Measurements from ENCODE around the gene PTPN4. TPM values are rescaled to one million over a fixed set of nuclear protein-coding genes. Genes with fewer than 3 reads are reported as not detected.

The PTPN4 gene
- total and polyA plus RNA-seq, 2 experiments from 2014 or later, result 19.8 to 24.3 TPM

GRCh38 chr2:119823734-119824334 is 64.1 kb downstream of the PTPN4 start:
- H3K27ac ChIP-seq, result no peak overlapping the region
- no peak overlapping the region for H3K4me3 ChIP-seq
- H3K4me2 ChIP-seq (ENCODE audit: unreplicated experiment), result no peak overlapping the region
- in situ Hi-C loops (cut with MboI), result loop anchor here (10.0 kb wide), 1 partner anchor 119 kb away; no protein-coding TSS in a partner anchor
- no peaks in the 10 kb centered on the region for H3K9me2 ChIP-seq (ENCODE audit: insufficient read depth)
- TF ChIP-seq EZH2 (IDR thresholded peaks at IDR 0.05; ENCODE audit: insufficient read depth, poor library complexity, severe bottlenecking) (no peak), EZH2phosphoT487 (IDR thresholded peaks at IDR 0.05; ENCODE audit: insufficient read depth, low read depth) (no peak)
- WGBS, 2 experiments (ENCODE audit: low coverage in 1 of 2, low lambda C conversion rate in 2 of 2, missing lambda C conversion rate in 2 of 2), result 37 to 38% methylated on average over 7 of the region's 7 CpGs
- no peaks in the 10 kb centered on the region for H3K27me3 ChIP-seq (replicated peaks; ENCODE audit: insufficient read depth)
- H3K36me3 ChIP-seq (ENCODE audit: low read depth), result no peaks in the 10 kb centered on the region
- peaks cover 41% of the 10 kb centered on the region for H3K79me2 ChIP-seq (ENCODE audit: insufficient read depth)
- no peaks in the 10 kb centered on the region for H4K20me1 ChIP-seq (ENCODE audit: insufficient read depth)
- 0 out of 2 replicates have a peak overlapping the region, but pooled peaks have one; percentile 14 for H2AFZ ChIP-seq
- H3K9ac ChIP-seq, result no peak overlapping the region
- peaks cover 9% of the 10 kb centered on the region for H3F3A ChIP-seq (ENCODE audit: insufficient read depth)
- peaks cover 17% of the 10 kb centered on the region for H3K4me1 ChIP-seq (ENCODE audit: insufficient read depth)
- no peaks in the 10 kb centered on the region for H3K9me3 ChIP-seq (ENCODE audit: low read depth)
- DNase-seq, result peak; percentile 72

GRCh38 chr2:119826370-119826961 is 66.7 kb downstream of the PTPN4 start:
- no peak overlapping the region for H2AFZ ChIP-seq
- TF ChIP-seq EZH2 (IDR thresholded peaks at IDR 0.05; ENCODE audit: insufficient read depth, poor library complexity, severe bottlenecking) (no peak), EZH2phosphoT487 (IDR thresholded peaks at IDR 0.05; ENCODE audit: insufficient read depth, low read depth) (no peak)
- H3K9ac ChIP-seq, result no peak overlapping the region
- H3F3A ChIP-seq (ENCODE audit: insufficient read depth), result no peaks in the 10 kb centered on the region
- H3K27ac ChIP-seq, result no peak overlapping the region
- H3K36me3 ChIP-seq (ENCODE audit: low read depth), result no peaks in the 10 kb centered on the region
- peak; percentile 55 for DNase-seq
- peaks cover 1% of the 10 kb centered on the region; the same call in 1 of the 2 replicates for H3K4me1 ChIP-seq (ENCODE audit: insufficient read depth)
- in situ Hi-C loops (cut with MboI), result loop anchor here (10.0 kb wide), 1 partner anchor 122 kb away; no protein-coding TSS in a partner anchor
- no peaks in the 10 kb centered on the region for H3K9me2 ChIP-seq (ENCODE audit: insufficient read depth)
- H3K27me3 ChIP-seq (replicated peaks; ENCODE audit: insufficient read depth), result no peaks in the 10 kb centered on the region
- H3K4me2 ChIP-seq (ENCODE audit: unreplicated experiment), result no peak overlapping the region
- no peak overlapping the region for H3K4me3 ChIP-seq
- no peaks in the 10 kb centered on the region; the same call in 1 of the 2 replicates for H4K20me1 ChIP-seq (ENCODE audit: insufficient read depth)
- peaks cover 51% of the 10 kb centered on the region; the same call in 1 of the 2 replicates for H3K79me2 ChIP-seq (ENCODE audit: insufficient read depth)
- 78 to 81% methylated on average over 5 of the region's 5 CpGs for WGBS, 2 experiments (ENCODE audit: low coverage in 1 of 2, low lambda C conversion rate in 2 of 2, missing lambda C conversion rate in 2 of 2)
- no peaks in the 10 kb centered on the region for H3K9me3 ChIP-seq (ENCODE audit: low read depth)

- peak; percentile 15 for DNase-seq
- Histone ChIP-seq H3F3A (ENCODE audit: insufficient read depth) (no peaks in the 10 kb centered on the region), H3K27me3 (replicated peaks; ENCODE audit: insufficient read depth) (no peaks in the 10 kb centered on the region), H3K9me2 (ENCODE audit: insufficient read depth) (no peaks in the 10 kb centered on the region), H3K79me2 (ENCODE audit: insufficient read depth) (peaks cover 64% of the 10 kb centered on the region; the same call in 1 of the 2 replicates), H3K4me3 (no peak overlapping the region), H2AFZ (no peak overlapping the region), H3K4me2 (ENCODE audit: unreplicated experiment) (no peak overlapping the region), H3K27ac (no peak overlapping the region), H3K36me3 (ENCODE audit: low read depth) (no peaks in the 10 kb centered on the region), H3K9me3 (ENCODE audit: low read depth) (no peaks in the 10 kb centered on the region), H4K20me1 (ENCODE audit: insufficient read depth) (no peaks in the 10 kb centered on the region; the same call in 1 of the 2 replicates), H3K9ac (no peak overlapping the region), H3K4me1 (ENCODE audit: insufficient read depth) (no peaks in the 10 kb centered on the region)
- TF ChIP-seq EZH2 (IDR thresholded peaks at IDR 0.05; ENCODE audit: insufficient read depth, poor library complexity, severe bottlenecking) (no peak), EZH2phosphoT487 (IDR thresholded peaks at IDR 0.05; ENCODE audit: insufficient read depth, low read depth) (no peak)
- 79 to 81% methylated on average over 5 of the region's 5 CpGs for WGBS, 2 experiments (ENCODE audit: low coverage in 1 of 2, low lambda C conversion rate in 2 of 2, missing lambda C conversion rate in 2 of 2)
- in situ Hi-C loops (cut with MboI), result loop anchor here (10.0 kb wide), 1 partner anchor 123 kb away; no protein-coding TSS in a partner anchor
These were observed 68.3 kb downstream of the PTPN4 start for GRCh38 chr2:119827866-119828507.

GRCh38 chr2:119836455-119837142 is 76.9 kb downstream of the PTPN4 start:
- TF ChIP-seq EZH2phosphoT487 (IDR thresholded peaks at IDR 0.05; ENCODE audit: insufficient read depth, low read depth), result no peak
- no peak for TF ChIP-seq EZH2 (IDR thresholded peaks at IDR 0.05; ENCODE audit: insufficient read depth, poor library complexity, severe bottlenecking)
- Histone ChIP-seq H3K9me3 (ENCODE audit: low read depth) (no peaks in the 10 kb centered on the region), H3K4me2 (ENCODE audit: unreplicated experiment) (no peak overlapping the region), H3F3A (ENCODE audit: insufficient read depth) (no peaks in the 10 kb centered on the region), H3K9me2 (ENCODE audit: insufficient read depth) (no peaks in the 10 kb centered on the region), H2AFZ (no peak overlapping the region), H3K27me3 (replicated peaks; ENCODE audit: insufficient read depth) (no peaks in the 10 kb centered on the region), H3K4me3 (no peak overlapping the region), H3K36me3 (ENCODE audit: low read depth) (no peaks in the 10 kb centered on the region), H3K79me2 (ENCODE audit: insufficient read depth) (peaks cover 12% of the 10 kb centered on the region; the same call in 1 of the 2 replicates), H3K27ac (no peak overlapping the region), H3K4me1 (ENCODE audit: insufficient read depth) (no peaks in the 10 kb centered on the region), H3K9ac (no peak overlapping the region), H4K20me1 (ENCODE audit: insufficient read depth) (no peaks in the 10 kb centered on the region; the same call in 1 of the 2 replicates)
- DNase-seq, result no peak
- WGBS, 2 experiments (ENCODE audit: low coverage in 1 of 2, low lambda C conversion rate in 2 of 2, missing lambda C conversion rate in 2 of 2), result 88 to 90% methylated on average over 22 of the region's 22 CpGs
- in situ Hi-C loops (cut with MboI), result no loop called here
